Right lobe of liver (tissue), 6 donors: ENCODE data around the gene CDKN1C. TPM values are rescaled to one million over a fixed set of nuclear protein-coding genes. Genes with fewer than 3 reads are reported as not detected.

Experiments used
- ATAC-seq, 4 donors: fragments of 200-7000 bp; cut with Tn5 transposase; one replicate each; pipeline ENCODE4 v1.9.1; 2020; ENCODE audit warnings: mild to moderate bottlenecking in 4 of 4, moderate library complexity in 4 of 4
- DNase-seq, 3 donors: peaks; one replicate each; pipeline ENCODE4 v3.0.0-alpha.2; 2020
- H3K27ac ChIP-seq, 3 donors: fragments of 200-600 bp; one replicate each; pipeline ENCODE4 v1.8.0; 2022
- H3K27me3 ChIP-seq, 2 donors: fragments of 200-600 bp; one replicate each; pipeline ENCODE4 v1.8.0; 2022
- H3K36me3 ChIP-seq, 4 donors: fragments of 200-600 bp; sonication (generic) in 1 of 4; one replicate each; pipeline versions ENCODE4 v1.5.1 to v1.8.0; 2017 to 2022; ENCODE audit warnings: control low read depth in 1 of 4
- H3K4me1 ChIP-seq, 4 donors: fragments of 200-600 bp; sonication (generic) in 1 of 4; one replicate each; pipeline versions ENCODE4 v1.5.1 to v1.8.0; 2017 to 2022; ENCODE audit warnings: control low read depth in 1 of 4
- H3K4me3 ChIP-seq, 3 donors: fragments of 200-600 bp; one replicate each; pipeline ENCODE4 v1.8.0; 2022
- H3K9me3 ChIP-seq, 4 donors: fragments of 200-600 bp; sonication (generic) in 1 of 4; one replicate each; pipeline versions ENCODE4 v1.5.1 to v1.8.0; 2017 to 2022; ENCODE audit warnings: control low read depth in 1 of 4
- CTCF ChIP-seq, 4 donors: fragments of 200-600 bp in 3 of 4; fragments of 450-650 bp in 1 of 4; IDR thresholded peaks; one replicate each; pipeline versions ENCODE4 v1.5.1 to v1.8.0; 2016 to 2022; ENCODE audit warnings: antibody characterized with exemption in 4 of 4, mild to moderate bottlenecking in 2 of 4
- POLR2A ChIP-seq: fragments of 450-650 bp; IDR thresholded peaks from one replicate; pipeline ENCODE4 v1.6.1; 2017; ENCODE audit warnings: antibody characterized with exemption, mild to moderate bottlenecking
- WGBS: methylation state at CpG from one replicate; pipeline ENCODE4 v1.1.6; 2018; ENCODE audit warnings: low coverage, low lambda C conversion rate; ENCODE audit not compliant: insufficient coverage; ENCODE audit errors: missing lambda C conversion rate; 5-methylcytosine and 5-hydroxymethylcytosine counted together
- intact Hi-C, 2 donors: fragments of 100-400 bp; cut with DNase I; formaldehyde crosslinking; loops; one replicate each; pipeline versions ENCODE4 v1.11.2 to v1.14.1; 2022
- total RNA-seq, 6 experiments: library from RNA; depleted of rRNA in 2 of 6; stranded (reverse); fragments of >200 nt in 2 of 6; fragmentation: NEBNext Ultra II Directional in 3 of 6; extraction: Animal tissue kit (Norgen Biotek cat#: 25700) in 3 of 6; gene quantifications; one replicate each; pipeline versions ENCODE4 v1.1.0 to v1.2.4, GENCODE V29; 2016 to 2023
- donor health status: DM: no; HTN: yes; CAD: no.
- donor health status: DM: no; HTN: no; CAD: no.
- donor health status: DM: no; HTN: no; CAD: no.
- donor health status: DM: no; HTN: yes; CAD: no.
- donor health status: DM: no; HTN: yes; CAD: no.

The CDKN1C gene
- total RNA-seq, 6 experiments from 2014 or later: 2.2 to 8.0 (median 3.6) TPM

GRCh38 chr11:2929950-2930703 is 44.6 kb upstream of the CDKN1C start:
- 9% methylated on average over 11 of the region's 47 CpGs for WGBS
- DNase-seq (peak in 2 of 3 donors; percentile 58 to 73), ATAC-seq (peak; percentile 1 to 49 (median 15))
- intact Hi-C loops: no loop called here
- Histone ChIP-seq H3K4me3 (peak overlapping the region; percentile 49 to 69 (median 54)), H3K27me3 (no peaks in the 10 kb centered on the region), H3K9me3 (no peaks in the 10 kb centered on the region), H3K27ac (peak overlapping the region in 1 of 3 donors; percentile 70), H3K4me1 (peaks cover 0 to 21% (median 9%) of the 10 kb centered on the region in 4 donors), H3K36me3 (no peaks in the 10 kb centered on the region)
- TF ChIP-seq CTCF (IDR thresholded peaks at IDR 0.05) (no peak), POLR2A (no peak)

- DNase-seq (peak in 2 of 3 donors; percentile 60 to 89), ATAC-seq (peak; percentile 3 to 65 (median 26))
- intact Hi-C loops: no loop called here
- Histone ChIP-seq H3K27me3 (no peaks in the 10 kb centered on the region), H3K9me3 (no peaks in the 10 kb centered on the region), H3K4me1 (peaks cover 0 to 21% (median 9%) of the 10 kb centered on the region in 4 donors), H3K36me3 (no peaks in the 10 kb centered on the region), H3K4me3 (peak overlapping the region; percentile 49 to 69 (median 54)), H3K27ac (peak overlapping the region in 1 of 3 donors; percentile 70)
- WGBS: under 1% methylated on average over 15 of the region's 48 CpGs
- no peak for TF ChIP-seq CTCF (IDR thresholded peaks at IDR 0.05)
- TF ChIP-seq POLR2A: no peak
Observed at GRCh38 chr11:2929531-2929949, 44.0 kb upstream of the CDKN1C start.

- Histone ChIP-seq H3K9me3 (no peaks in the 10 kb centered on the region), H3K27ac (peak within 1 kb of the TSS in 1 of 3 donors; percentile 70), H3K36me3 (no peaks in the 10 kb centered on the region), H3K4me3 (peak within 1 kb of the TSS; percentile 49 to 69 (median 54)), H3K27me3 (no peaks in the 10 kb centered on the region), H3K4me1 (peaks cover 0 to 21% (median 9%) of the 10 kb centered on the region in 4 donors)
- intact Hi-C loops: no loop called here
- TF ChIP-seq POLR2A: peak; percentile 88
- TF ChIP-seq CTCF (IDR thresholded peaks at IDR 0.05): no peak
- peak; percentile 27 to 52 (median 39) for ATAC-seq
- WGBS: 0% methylated on average over 10 of the region's 113 CpGs
- DNase-seq: peak; percentile 74 to 77 (median 76)
Observed at GRCh38 chr11:2928605-2929530, 43.3 kb upstream of the CDKN1C start, which contains the start of gene PHLDA2. Gene PHLDA2, minus strand, starts transcription at chr11:2929420. Its CDS starts 56 bp downstream, at chr11:2929364.

GRCh38 chr11:2927851-2928604 is 42.5 kb upstream of the CDKN1C start:
- DNase-seq: peak in 2 of 3 donors; percentile 24 to 40
- TF ChIP-seq POLR2A: no peak
- TF ChIP-seq CTCF (IDR thresholded peaks at IDR 0.05): no peak
- H3K4me3 ChIP-seq: peak overlapping the region; percentile 49 to 69 (median 54)
- no peak overlapping the region for H3K27ac ChIP-seq
- peaks cover 0 to 21% (median 9%) of the 10 kb centered on the region in 4 donors for H3K4me1 ChIP-seq
- H3K36me3 ChIP-seq: no peaks in the 10 kb centered on the region
- H3K9me3 ChIP-seq: no peaks in the 10 kb centered on the region
- no peak for ATAC-seq
- 8% methylated on average over 9 of the region's 25 CpGs for WGBS
- no peaks in the 10 kb centered on the region for H3K27me3 ChIP-seq
- intact Hi-C loops: no loop called here
